A673 (cell line): Measurements from ENCODE around the gene FDXR. TPM values are rescaled to one million over a fixed set of nuclear protein-coding genes. Genes with fewer than 3 reads are reported as not detected.

Source experiments
- BruUV-seq: library from RNA; stranded (reverse); fragments of 400-500 nt; replicated peaks from 2 replicates; lab custom pipeline; 2021; lab: Mats Ljungman, UMichigan
- CTCF ChIA-PET: fragments of 300-600 bp; sonication (Branson Sonifier 250); formaldehyde crosslinking; loops from one replicate; lab custom pipeline; 2022; ENCODE audit warnings: antibody characterized with exemption; lab: Charles Lee
- POLR2A ChIA-PET: fragments of 300-600 bp; sonication (Branson Sonifier 250); formaldehyde crosslinking; loops from one replicate; lab custom pipeline; 2022; ENCODE audit warnings: antibody characterized with exemption; ENCODE audit not compliant: low non-redundant PET; lab: Charles Lee
- DNase-seq: peaks from one replicate; pipeline ENCODE4 v3.0.0-alpha.2; 2015; ENCODE audit warnings: low spot score
- H3K27ac ChIP-seq: fragments of 200-600 bp; sonication (generic); 2 replicates; pipeline ENCODE4 v1.5.1; 2016; ENCODE audit warnings: mixed run types, low read depth, mild to moderate bottlenecking, mixed read lengths, antibody characterized with exemption, low read length; ENCODE audit not compliant: poor library complexity, severe bottlenecking
- H3K27me3 ChIP-seq: fragments of 200-600 bp; sonication (generic); replicated peaks from 2 replicates; pipeline ENCODE4 v1.6.1; 2017; ENCODE audit warnings: mixed run types, low read depth, mild to moderate bottlenecking, mixed read lengths, antibody characterized with exemption, low read length; ENCODE audit not compliant: insufficient read depth, poor library complexity
- H3K36me3 ChIP-seq: fragments of 200-600 bp; sonication (generic); 2 replicates; pipeline ENCODE4 v1.6.1; 2016; ENCODE audit warnings: mixed run types, mild to moderate bottlenecking, mixed read lengths, antibody characterized with exemption, low read length; ENCODE audit not compliant: insufficient read depth, poor library complexity, severe bottlenecking
- H3K4me1 ChIP-seq: fragments of 200-600 bp; sonication (generic); 2 replicates; pipeline ENCODE4 v1.6.1; 2017; ENCODE audit warnings: mixed run types, mild to moderate bottlenecking, mixed read lengths, antibody characterized with exemption, low read length; ENCODE audit not compliant: insufficient read depth, poor library complexity, severe bottlenecking
- H3K4me3 ChIP-seq: fragments of 200-600 bp; sonication (generic); 2 replicates; pipeline ENCODE4 v1.5.1; 2016; ENCODE audit warnings: low read depth, mixed run types, mild to moderate bottlenecking, mixed read lengths, low read length; ENCODE audit not compliant: poor library complexity, severe bottlenecking
- H3K9me3 ChIP-seq: fragments of 200-600 bp; sonication (generic); 2 replicates; pipeline ENCODE4 v1.6.1; 2016; ENCODE audit warnings: mixed run types, low read depth, mild to moderate bottlenecking, mixed read lengths, antibody characterized with exemption, low read length; ENCODE audit not compliant: poor library complexity, severe bottlenecking
- EZH2 ChIP-seq: fragments of 200-600 bp; sonication (generic); IDR thresholded peaks from 2 replicates; pipeline ENCODE4 v1.6.1; 2017; ENCODE audit warnings: borderline replicate concordance, low read depth, mild to moderate bottlenecking, mixed read lengths, antibody characterized with exemption, low read length; ENCODE audit not compliant: poor library complexity, severe bottlenecking
- intact Hi-C: fragments of 100-400 bp; cut with micrococcal nuclease; formaldehyde crosslinking; loops from one replicate; pipeline ENCODE4 v1.10.0; 2022; ENCODE audit not compliant: unreplicated experiment
- total RNA-seq: library from RNA; stranded (reverse); gene quantifications from 2 replicates; pipeline ENCODE4 v1.2.3, GENCODE V29; 2021
- TF ChIP-seq, protein P1 (sequence below): fragments of 300-800, 200-600 bp; sonication (generic); conservative IDR thresholded peaks from 2 replicates; pipeline ENCODE4 v1.5.1; 2017; ENCODE audit warnings: low read depth, mild to moderate bottlenecking, antibody characterized with exemption, low read length, moderate library complexity, mixed read lengths

The FDXR gene
- total RNA-seq, 1 experiment from 2014 or later: 17.8 TPM

- Histone ChIP-seq H3K27me3 (no peaks in the 10 kb centered on the region), H3K4me3 (no peak overlapping the region), H3K4me1 (peaks cover 14% of the 10 kb centered on the region), H3K9me3 (no peaks in the 10 kb centered on the region), H3K27ac (peak overlapping the region; percentile 30), H3K36me3 (no peaks in the 10 kb centered on the region)
- BruUV-seq: no TSS peak
- CTCF ChIA-PET: no interaction called here
- TF ChIP-seq, protein P1, sequence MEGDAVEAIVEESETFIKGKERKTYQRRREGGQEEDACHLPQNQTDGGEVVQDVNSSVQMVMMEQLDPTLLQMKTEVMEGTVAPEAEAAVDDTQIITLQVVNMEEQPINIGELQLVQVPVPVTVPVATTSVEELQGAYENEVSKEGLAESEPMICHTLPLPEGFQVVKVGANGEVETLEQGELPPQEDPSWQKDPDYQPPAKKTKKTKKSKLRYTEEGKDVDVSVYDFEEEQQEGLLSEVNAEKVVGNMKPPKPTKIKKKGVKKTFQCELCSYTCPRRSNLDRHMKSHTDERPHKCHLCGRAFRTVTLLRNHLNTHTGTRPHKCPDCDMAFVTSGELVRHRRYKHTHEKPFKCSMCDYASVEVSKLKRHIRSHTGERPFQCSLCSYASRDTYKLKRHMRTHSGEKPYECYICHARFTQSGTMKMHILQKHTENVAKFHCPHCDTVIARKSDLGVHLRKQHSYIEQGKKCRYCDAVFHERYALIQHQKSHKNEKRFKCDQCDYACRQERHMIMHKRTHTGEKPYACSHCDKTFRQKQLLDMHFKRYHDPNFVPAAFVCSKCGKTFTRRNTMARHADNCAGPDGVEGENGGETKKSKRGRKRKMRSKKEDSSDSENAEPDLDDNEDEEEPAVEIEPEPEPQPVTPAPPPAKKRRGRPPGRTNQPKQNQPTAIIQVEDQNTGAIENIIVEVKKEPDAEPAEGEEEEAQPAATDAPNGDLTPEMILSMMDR: no peak
- no peak for TF ChIP-seq EZH2
- POLR2A ChIA-PET: no interaction called here
- DNase-seq: no peak
- intact Hi-C loops: no loop called here
Observed at GRCh38 chr17:74833501-74834377, 39.1 kb downstream of the FDXR start.

- CTCF ChIA-PET: interaction anchor here (0.8 kb wide), 1 partner anchor 34 kb away, joined by 3 read pairs; no protein-coding TSS in a partner anchor
- H3K27ac ChIP-seq: no peak overlapping the region
Observed at GRCh38 chr17:74832421-74832820, 40.4 kb downstream of the FDXR start.

GRCh38 chr17:74831444-74832146 is 41.2 kb downstream of the FDXR start:
- peaks cover 8% of the 10 kb centered on the region for H3K4me1 ChIP-seq
- no peak overlapping the region for H3K27ac ChIP-seq
- H3K36me3 ChIP-seq: no peaks in the 10 kb centered on the region
- H3K9me3 ChIP-seq: no peaks in the 10 kb centered on the region
- intact Hi-C loops: no loop called here
- TF ChIP-seq, protein P1: no peak
- no peak for TF ChIP-seq EZH2
- H3K27me3 ChIP-seq: no peaks in the 10 kb centered on the region
- no TSS peak for BruUV-seq
- POLR2A ChIA-PET: no interaction called here
- H3K4me3 ChIP-seq: no peak overlapping the region
- CTCF ChIA-PET: interaction anchor here (1.2 kb wide), 1 partner anchor 31 kb away, joined by 4 read pairs; no protein-coding TSS in a partner anchor
- DNase-seq: no peak

More at GRCh38 chr17:74832421-74832820, 40.4 kb downstream of the FDXR start:
- TF ChIP-seq, protein P1: no peak
- no peak for TF ChIP-seq EZH2
- BruUV-seq: no TSS peak
- H3K9me3 ChIP-seq: no peaks in the 10 kb centered on the region
- intact Hi-C loops: no loop called here
- peaks cover 4% of the 10 kb centered on the region for H3K4me1 ChIP-seq
- H3K36me3 ChIP-seq: no peaks in the 10 kb centered on the region
- POLR2A ChIA-PET: interaction anchor here (0.6 kb wide), 1 partner anchor 24 kb away, joined by 3 read pairs; no protein-coding TSS in a partner anchor
- no peaks in the 10 kb centered on the region for H3K27me3 ChIP-seq
- no peak overlapping the region for H3K4me3 ChIP-seq
- no peak for DNase-seq
